Measurements from ENCODE around the gene SLK.

- TF ChIP-seq EZH2 (IDR thresholded peaks at IDR 0.05), result no peak
- no peak for TF ChIP-seq POLR2AphosphoS5 (IDR thresholded peaks at IDR 0.05; ENCODE audit: borderline replicate concordance, low read depth, low read length)
- TF ChIP-seq FOXP2 (optimal IDR thresholded peaks at IDR 0.05; ENCODE audit: control extremely low read depth, extremely low read length, insufficient read depth), result no peak
These were observed 30.9 kb upstream of the SLK start for GRCh38 chr10:103936022-103936421.

Data from SK-N-MC (cell line).